GM19099 (cell line): ENCODE results near the gene HAUS7.

Source experiments
- POLR2A ChIP-seq: IDR thresholded peaks from 3 replicates; pipeline ENCODE4 v1.6.1; 2011; ENCODE audit warnings: low read depth; ENCODE audit not compliant: insufficient read length; ENCODE audit errors: extremely low read depth

HAUS7 gene

GRCh38 chrX:153456161-153456560 lies 14.2 kb downstream of the HAUS7 start:
- TF ChIP-seq POLR2A, result no peak

GRCh38 chrX:153455571-153455970 lies 14.8 kb downstream of the HAUS7 start:
- TF ChIP-seq POLR2A, result no peak

- no peak for TF ChIP-seq POLR2A
Observed at GRCh38 chrX:153454901-153455550, 15.3 kb downstream of the HAUS7 start.

DNA sequence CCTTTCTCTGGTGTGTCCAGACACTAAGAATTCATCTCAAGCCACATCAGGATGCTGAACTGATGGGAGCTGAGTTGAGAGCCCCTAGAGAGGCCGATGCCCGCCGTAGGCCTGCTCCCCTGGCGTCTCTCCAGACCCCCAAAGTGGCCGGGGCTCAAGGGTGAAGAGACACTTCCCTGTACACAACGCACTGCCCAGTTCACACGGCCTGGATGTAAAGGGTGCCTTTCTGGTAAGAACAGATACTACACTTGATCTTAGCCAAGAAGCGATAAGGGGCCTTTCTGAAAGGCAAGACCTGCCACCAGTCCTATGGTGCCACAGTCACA lies 19.5 kb downstream of the HAUS7 start:
- no peak for TF ChIP-seq POLR2A

GRCh38 chrX:153450114-153450948 lies 20.0 kb downstream of the HAUS7 start:
- no peak for TF ChIP-seq POLR2A

DNA sequence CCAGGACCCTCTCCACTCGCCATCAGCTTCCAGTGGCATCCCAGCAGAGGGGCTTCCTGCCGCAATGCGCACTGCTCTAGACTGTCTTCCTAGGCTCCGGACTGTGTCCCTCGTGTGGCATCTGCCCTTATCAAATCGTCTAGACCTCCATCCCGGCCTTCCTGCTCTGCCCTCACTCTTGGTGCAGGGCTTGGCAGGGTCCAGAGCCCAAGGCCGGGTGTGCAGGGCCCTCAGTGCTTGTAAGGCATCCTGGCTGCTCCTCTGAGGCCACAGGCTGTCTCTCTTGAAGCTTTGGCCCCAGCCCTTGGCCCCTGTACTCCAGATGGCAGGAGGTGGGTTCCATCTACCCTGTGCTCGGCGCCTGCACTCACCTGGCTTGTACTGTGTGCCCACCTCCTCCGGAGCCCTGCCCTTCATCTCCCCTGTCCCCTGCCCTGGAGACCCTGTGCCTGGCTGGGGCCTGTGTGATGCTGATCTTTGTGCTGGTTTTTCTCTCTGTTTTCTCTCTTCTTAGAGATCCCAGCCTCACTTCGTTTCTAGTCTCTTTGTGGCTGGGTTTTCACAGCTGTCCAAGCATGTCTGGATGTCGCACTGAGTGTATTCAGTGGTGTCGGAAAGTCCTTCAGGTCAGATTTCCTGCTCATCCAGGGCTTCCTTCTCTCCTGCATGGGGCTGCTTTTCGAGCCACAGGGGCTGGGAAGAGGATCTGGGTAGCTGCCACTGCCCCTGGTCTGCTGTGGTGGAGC lies 20.8 kb downstream of the HAUS7 start:
- no peak for TF ChIP-seq POLR2A

- TF ChIP-seq POLR2A, result no peak
Observed at GRCh38 chrX:153448556-153449367, 21.6 kb downstream of the HAUS7 start.

- no peak for TF ChIP-seq POLR2A
Observed at GRCh38 chrX:153447581-153447960, 22.8 kb downstream of the HAUS7 start.

GRCh38 chrX:153446950-153447580 lies 23.3 kb downstream of the HAUS7 start:
- no peak for TF ChIP-seq POLR2A

GRCh38 chrX:153446636-153446936 lies 23.8 kb downstream of the HAUS7 start:
- no peak for TF ChIP-seq POLR2A

- TF ChIP-seq POLR2A, result no peak
Observed at GRCh38 chrX:153445856-153446635, 24.3 kb downstream of the HAUS7 start, which contains the start of gene TREX2. Gene TREX2, minus strand, starts transcription at chrX:153446056. Its CDS starts 626 bp downstream, at chrX:153445430.

DNA sequence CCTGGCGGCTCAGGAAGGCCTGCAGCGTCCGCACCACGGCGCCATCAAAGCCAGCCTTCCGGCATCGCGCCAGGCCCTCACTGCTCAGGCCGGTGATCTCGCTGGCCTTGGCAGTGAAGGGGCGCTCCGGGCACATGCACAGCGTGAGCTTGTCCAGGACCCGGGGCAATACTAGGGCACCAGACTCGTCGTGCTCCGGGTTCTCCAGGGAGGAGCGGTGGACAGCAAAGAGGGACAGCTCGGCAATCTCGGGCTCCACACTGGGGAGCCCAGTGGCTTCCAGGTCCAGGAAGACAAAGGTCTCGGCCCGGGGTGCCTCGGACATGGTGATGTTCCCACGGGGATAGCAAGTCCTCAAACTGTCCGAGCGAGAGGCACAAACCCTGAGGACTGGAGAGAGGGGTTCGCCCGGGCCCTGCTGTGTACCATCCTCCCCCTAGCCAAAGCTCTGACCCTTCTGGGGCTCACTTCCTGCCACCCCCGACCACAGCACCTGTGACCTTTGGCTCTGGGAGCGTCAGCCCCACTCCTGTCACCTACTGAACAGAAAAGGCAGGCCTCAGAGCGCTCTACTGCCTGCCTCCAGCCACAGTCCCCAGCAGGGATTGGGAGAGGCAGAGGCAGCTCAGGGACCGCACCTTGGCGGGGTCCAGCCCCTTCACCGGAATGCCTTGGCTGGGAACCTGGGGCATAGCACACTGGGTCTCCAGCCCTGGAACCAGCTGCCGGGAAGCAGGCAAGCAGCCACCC lies 25.1 kb downstream of the HAUS7 start:
- TF ChIP-seq POLR2A, result no peak

- TF ChIP-seq POLR2A, result no peak
Observed at GRCh38 chrX:153444333-153445011, 25.9 kb downstream of the HAUS7 start.
